Neural progenitor cell (in vitro differentiated cells): ENCODE data around the gene RERE. TPM values are rescaled to one million over a fixed set of nuclear protein-coding genes. Genes with fewer than 3 reads are reported as not detected.
"Not testable (repeated sequence)": the region's sequence is repeated elsewhere in the genome, so short reads cannot be mapped to it uniquely, and the experiment has no call there.

ENCODE experiments used
- DNase-seq: peaks from one replicate; pipeline ENCODE4 v3.0.0-alpha.2; 2016; ENCODE audit warnings: low spot score
- H2AFZ ChIP-seq: fragments of 200-600 bp; sonication (generic); replicated peaks from 2 replicates; pipeline ENCODE4 v1.6.1; 2016; ENCODE audit warnings: antibody characterized with exemption
- H3F3A ChIP-seq: fragments of 200-600 bp; sonication (generic); 2 replicates; pipeline ENCODE4 v1.6.1; 2016; ENCODE audit warnings: antibody characterized with exemption, low read depth
- H3K27ac ChIP-seq: fragments of 200-600 bp; sonication (generic); 2 replicates; pipeline ENCODE4 v1.5.1; 2016; ENCODE audit warnings: mild to moderate bottlenecking
- H3K27me3 ChIP-seq: fragments of 200-600 bp; sonication (generic); 2 replicates; pipeline ENCODE4 v1.6.1; 2016; ENCODE audit warnings: mild to moderate bottlenecking, moderate library complexity
- H3K36me3 ChIP-seq: fragments of 200-600 bp; sonication (generic); 2 replicates; pipeline ENCODE4 v1.5.1; 2016
- H3K4me1 ChIP-seq: fragments of 200-600 bp; sonication (generic); 2 replicates; pipeline ENCODE4 v1.6.1; 2016; ENCODE audit warnings: mixed run types
- H3K4me2 ChIP-seq: fragments of 200-600 bp; sonication (generic); 2 replicates; pipeline ENCODE4 v1.6.1; 2016
- H3K4me3 ChIP-seq: fragments of 200-600 bp; sonication (generic); 2 replicates; pipeline ENCODE4 v1.5.1; 2016
- H3K79me2 ChIP-seq: fragments of 200-600 bp; sonication (generic); 2 replicates; pipeline ENCODE4 v1.6.1; 2016; ENCODE audit warnings: low read depth
- H3K9ac ChIP-seq: fragments of 200-600 bp; sonication (generic); 2 replicates; pipeline ENCODE4 v1.6.1; 2016
- H3K9me3 ChIP-seq: fragments of 200-600 bp; sonication (generic); 2 replicates; pipeline ENCODE4 v1.5.1; 2016; ENCODE audit warnings: low read depth
- H4K20me1 ChIP-seq: fragments of 200-600 bp; sonication (generic); 2 replicates; pipeline ENCODE4 v1.6.1; 2016; ENCODE audit warnings: low read depth
- H3K27ac Mint-ChIP-seq: 3 replicates; pipeline ENCODE4 v1.8.0; 2021; ENCODE audit warnings: mixed read lengths
- H3K27me3 Mint-ChIP-seq: 2 replicates; pipeline ENCODE4 v1.8.0; 2022; ENCODE audit warnings: low read depth, mild to moderate bottlenecking, inconsistent platforms, moderate library complexity, mixed read lengths; ENCODE audit not compliant: insufficient read depth
- H3K36me3 Mint-ChIP-seq: 3 replicates; pipeline ENCODE4 v1.8.0; 2021; ENCODE audit warnings: mixed read lengths
- H3K4me1 Mint-ChIP-seq: 3 replicates; pipeline ENCODE4 v1.8.0; 2021; ENCODE audit warnings: mixed read lengths
- H3K4me3 Mint-ChIP-seq: 3 replicates; pipeline ENCODE4 v1.8.0; 2021; ENCODE audit warnings: mild to moderate bottlenecking, moderate library complexity, mixed read lengths
- H3K9me3 Mint-ChIP-seq: 3 replicates; pipeline ENCODE4 v1.8.0; 2020; ENCODE audit warnings: mixed read lengths
- CTCF ChIP-seq: fragments of 200-600 bp; sonication (generic); IDR thresholded peaks from 2 replicates; pipeline ENCODE4 v1.5.1; 2017; ENCODE audit warnings: antibody characterized with exemption, mild to moderate bottlenecking
- EZH2 ChIP-seq: fragments of 200-600 bp; sonication (generic); IDR thresholded peaks from 2 replicates; pipeline ENCODE4 v1.6.1; 2017; ENCODE audit warnings: antibody characterized with exemption, mild to moderate bottlenecking, moderate library complexity
- EZH2phosphoT487 ChIP-seq: fragments of 200-600 bp; sonication (generic); IDR thresholded peaks from 2 replicates; pipeline ENCODE4 v1.6.1; 2017; ENCODE audit warnings: antibody characterized with exemption
- total RNA-seq: library from RNA; depleted of rRNA; stranded (reverse); fragments of >200 nt; gene quantifications from 2 replicates; pipeline ENCODE4 v1.2.3, GENCODE V29; 2015; ENCODE audit warnings: low replicate concordance

The RERE gene
- total RNA-seq, 1 donor from 2014 or later, result 29.8 TPM

DNA sequence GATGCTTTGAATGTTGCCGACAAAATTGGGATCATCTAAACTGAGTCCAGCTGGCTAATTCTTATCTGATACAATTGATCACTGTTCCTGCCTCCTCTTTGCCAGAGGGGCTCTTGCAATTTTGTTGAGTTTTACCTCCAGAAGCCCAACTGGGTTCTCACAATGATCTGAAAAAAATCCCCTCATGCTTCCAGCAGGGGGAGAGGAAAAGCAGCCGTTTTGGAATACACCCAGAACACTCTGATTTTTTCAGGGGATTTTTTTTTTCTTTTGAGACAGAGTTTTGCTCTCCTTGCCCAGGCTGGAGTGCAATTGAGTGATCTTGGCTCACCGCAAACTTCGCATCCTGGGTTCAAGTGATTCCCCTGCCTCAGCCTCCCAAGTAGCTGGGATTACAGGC is 13.9 kb upstream of the RERE start:
- Histone ChIP-seq H4K20me1 (no peaks in the 10 kb centered on the region), H3K27ac (no peak overlapping the region), H3K4me1 (no peaks in the 10 kb centered on the region), H3K4me2 (no peak overlapping the region), H3K4me3 (no peak overlapping the region), H3K27me3 (no peaks in the 10 kb centered on the region), H2AFZ (peak overlapping the region; percentile 60), H3K9ac (no peak overlapping the region), H3F3A (no peaks in the 10 kb centered on the region), H3K9me3 (no peaks in the 10 kb centered on the region), H3K36me3 (no peaks in the 10 kb centered on the region), H3K79me2 (no peaks in the 10 kb centered on the region)
- peaks cover 19% of the 10 kb centered on the region for H3K4me1 Mint-ChIP-seq
- H3K4me3 Mint-ChIP-seq, result no peak overlapping the region
- peaks cover 11% of the 10 kb centered on the region for H3K27me3 Mint-ChIP-seq
- H3K27ac Mint-ChIP-seq, result no peak overlapping the region
- no peaks in the 10 kb centered on the region for H3K9me3 Mint-ChIP-seq
- no peak for DNase-seq
- H3K36me3 Mint-ChIP-seq, result no peaks in the 10 kb centered on the region
- TF ChIP-seq EZH2 (no peak), CTCF (peak; percentile 47), EZH2phosphoT487 (no peak)

DNA sequence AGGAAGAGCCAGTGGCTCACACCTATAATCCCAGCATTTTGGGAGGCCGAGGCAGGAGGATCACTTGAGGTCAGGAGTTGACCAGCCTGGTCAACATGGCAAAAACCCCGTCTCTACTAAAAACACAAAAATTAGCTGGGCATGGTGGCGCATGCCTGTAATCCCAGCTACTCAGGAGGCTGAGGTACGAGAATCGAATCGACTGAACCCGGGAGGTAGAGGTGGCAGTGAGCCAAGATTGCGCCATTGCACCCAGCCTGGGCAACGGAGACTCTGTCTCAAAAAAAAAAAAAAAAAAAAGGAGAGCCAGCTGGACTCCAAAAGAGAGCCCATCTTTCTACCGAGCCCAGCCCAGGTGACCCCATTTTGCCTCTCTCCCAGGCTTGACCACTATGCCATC is 13.3 kb upstream of the RERE start:
- H3K9me3 Mint-ChIP-seq, H4K20me1 ChIP-seq, H3K27me3 ChIP-seq, DNase-seq, H3K36me3 Mint-ChIP-seq, H3K36me3 ChIP-seq, H3K27me3 Mint-ChIP-seq, H3F3A ChIP-seq, H3K4me3 Mint-ChIP-seq, H3K9ac ChIP-seq, H3K4me1 ChIP-seq, H3K9me3 ChIP-seq, H3K27ac Mint-ChIP-seq, H3K4me3 ChIP-seq, H3K4me2 ChIP-seq, H3K79me2 ChIP-seq, H3K27ac ChIP-seq, H2AFZ ChIP-seq: not testable (repeated sequence)
- peaks cover 17% of the 10 kb centered on the region for H3K4me1 Mint-ChIP-seq

DNA sequence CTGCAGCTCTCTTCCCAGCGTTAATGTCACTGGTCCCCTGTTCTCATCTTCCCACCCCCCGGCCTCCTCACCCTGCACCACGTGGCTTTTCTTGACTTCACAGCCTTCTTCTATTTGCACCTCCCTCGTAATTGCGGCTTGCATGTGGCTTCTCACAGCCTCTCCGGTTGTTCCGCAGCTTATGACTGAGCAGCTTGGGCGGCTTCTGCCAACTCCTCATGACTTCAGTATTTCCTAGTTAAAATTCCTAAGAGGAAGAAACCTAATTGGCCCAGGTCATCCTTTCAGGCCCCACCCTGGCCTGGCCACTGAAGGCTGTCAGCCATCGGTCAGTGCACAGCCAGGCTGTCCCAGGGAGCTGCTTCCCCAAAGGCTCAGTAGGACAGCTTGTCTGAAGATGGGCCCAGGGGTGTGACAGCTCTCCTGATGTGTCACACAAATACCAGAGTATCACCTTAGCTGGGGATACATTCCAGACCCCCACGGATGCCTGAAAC is 8.6 kb upstream of the RERE start:
- Mint-ChIP-seq H3K4me1 (peaks cover 35% of the 10 kb centered on the region), H3K4me3 (peak overlapping the region; percentile 24), H3K27me3 (peaks cover 11% of the 10 kb centered on the region), H3K9me3 (no peaks in the 10 kb centered on the region), H3K27ac (peak overlapping the region; percentile 69), H3K36me3 (no peaks in the 10 kb centered on the region)
- H2AFZ ChIP-seq, result no peak overlapping the region
- no peak overlapping the region for H3K9ac ChIP-seq
- no peaks in the 10 kb centered on the region for H3K27me3 ChIP-seq
- H3F3A ChIP-seq, result peaks cover 9% of the 10 kb centered on the region
- H3K79me2 ChIP-seq, result no peaks in the 10 kb centered on the region
- H4K20me1 ChIP-seq, result no peaks in the 10 kb centered on the region
- no peak overlapping the region for H3K4me2 ChIP-seq
- no peak overlapping the region for H3K27ac ChIP-seq
- H3K4me3 ChIP-seq, result no peak overlapping the region
- no peaks in the 10 kb centered on the region for H3K36me3 ChIP-seq
- H3K4me1 ChIP-seq, result no peaks in the 10 kb centered on the region
- TF ChIP-seq EZH2phosphoT487, result no peak
- no peak for TF ChIP-seq EZH2
- TF ChIP-seq CTCF, result no peak
- no peaks in the 10 kb centered on the region for H3K9me3 ChIP-seq
- DNase-seq, result no peak

DNA sequence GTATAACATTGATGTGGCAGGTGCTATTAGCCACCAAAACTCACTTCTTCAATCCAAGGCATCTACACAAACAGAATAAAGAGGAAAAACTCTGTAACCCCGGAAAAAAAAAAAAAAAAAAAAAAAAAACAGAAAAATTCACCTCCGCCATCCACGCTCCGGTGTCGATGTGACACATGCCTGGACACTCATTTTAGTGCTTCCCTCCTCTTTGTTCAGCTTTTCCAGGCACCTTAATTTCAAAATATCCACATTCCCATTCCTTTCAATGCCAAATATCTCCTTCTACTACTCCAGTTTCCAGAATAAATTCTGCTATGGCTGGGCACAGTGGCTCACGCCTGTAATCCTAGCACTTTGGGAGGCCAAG is 5.8 kb upstream of the RERE start:
- no peaks in the 10 kb centered on the region for H3K9me3 ChIP-seq
- no peaks in the 10 kb centered on the region for H3K9me3 Mint-ChIP-seq
- peaks cover 2% of the 10 kb centered on the region for H3K4me1 ChIP-seq
- H3F3A ChIP-seq, result peaks cover 21% of the 10 kb centered on the region
- no peaks in the 10 kb centered on the region for H3K36me3 Mint-ChIP-seq
- H3K4me1 Mint-ChIP-seq, result peaks cover 34% of the 10 kb centered on the region
- peak overlapping the region; percentile 52 for H3K27ac Mint-ChIP-seq
- DNase-seq, result no peak
- no peak overlapping the region for H3K27ac ChIP-seq
- H3K9ac ChIP-seq, result no peak overlapping the region
- TF ChIP-seq EZH2phosphoT487 (no peak), CTCF (no peak), EZH2 (no peak)
- H3K27me3 Mint-ChIP-seq, result peaks cover 11% of the 10 kb centered on the region
- H3K79me2 ChIP-seq, result no peaks in the 10 kb centered on the region
- no peaks in the 10 kb centered on the region for H4K20me1 ChIP-seq
- no peaks in the 10 kb centered on the region for H3K36me3 ChIP-seq
- H3K27me3 ChIP-seq, result no peaks in the 10 kb centered on the region
- H3K4me3 Mint-ChIP-seq, result peak overlapping the region; percentile 17
- H3K4me2 ChIP-seq, result no peak overlapping the region
- no peak overlapping the region for H2AFZ ChIP-seq
- H3K4me3 ChIP-seq, result no peak overlapping the region
